ENCODE data around the gene GAPVD1. TPM values are rescaled to one million over a fixed set of nuclear protein-coding genes. Genes with fewer than 3 reads are reported as not detected.

Gene GAPVD1
- total RNA-seq, 1 donor from 2014 or later: 66.8 TPM

Other genes starting within 250 kb of the GAPVD1 start
- gene SCAI, start 118.3 kb upstream of the GAPVD1 start, total RNA-seq: 6.4 TPM
- gene PPP6C, start 72.0 kb upstream of the GAPVD1 start, total RNA-seq: 52.7 TPM
- 19.8 TPM for gene RABEPK, start 61.3 kb upstream of the GAPVD1 start, total RNA-seq
- 286 TPM for gene HSPA5, start 20.5 kb upstream of the GAPVD1 start, total RNA-seq

All from mesenteric fat pad (tissue), 1 donor.